Uterus (tissue), 2 donors: Measurements from ENCODE around the gene SLCO2A1.

Experiments
- CTCF ChIP-seq, 4 experiments: fragments of 200-600 bp in 2 of 4; fragments of 450-650 bp in 2 of 4; sonication (generic) in 2 of 4; IDR thresholded peaks; one replicate each; pipeline ENCODE4 v1.5.1; 2016 to 2019; ENCODE audit warnings: antibody characterized with exemption in 4 of 4, mild to moderate bottlenecking in 2 of 4, moderate library complexity in 1 of 4
- POLR2A ChIP-seq, 2 donors: fragments of 450-650 bp; IDR thresholded peaks; one replicate each; pipeline ENCODE4 v1.6.1; 2016; ENCODE audit warnings: antibody characterized with exemption in 2 of 2, mild to moderate bottlenecking in 1 of 2, moderate library complexity in 1 of 2

GRCh38 chr3:133962849-133963248 is 66.9 kb downstream of the SLCO2A1 start:
- no peak for TF ChIP-seq CTCF (IDR thresholded peaks at IDR 0.05)
- no peak for TF ChIP-seq POLR2A (IDR thresholded peaks at IDR 0.05)
